Epithelial cell of prostate (primary cell): Measurements from ENCODE around the gene CXXC5.

Experiments used
- DNase-seq: peaks from one replicate; pipeline ENCODE4 v3.0.0-alpha.2; 2011; ENCODE audit warnings: low read depth, low spot score
- H3K27ac ChIP-seq: fragments of 450-650 bp; 2 replicates; pipeline ENCODE4 v1.5.1; 2017; ENCODE audit warnings: mild to moderate bottlenecking

The CXXC5 gene

GRCh38 chr5:139637438-139638089 lies 10.6 kb upstream of the CXXC5 start:
- H3K27ac ChIP-seq = peak overlapping the region; percentile 55
- no peak for DNase-seq

- H3K27ac ChIP-seq = peak overlapping the region; percentile 55
- no peak for DNase-seq
These were observed 9.9 kb upstream of the CXXC5 start for GRCh38 chr5:139638090-139638735.

- H3K27ac ChIP-seq = peak overlapping the region; percentile 55
- DNase-seq = no peak
These were observed 9.2 kb upstream of the CXXC5 start for GRCh38 chr5:139638736-139639618.

- no peak overlapping the region for H3K27ac ChIP-seq
- DNase-seq = no peak
These were observed 8.3 kb upstream of the CXXC5 start for GRCh38 chr5:139639619-139640380.

GRCh38 chr5:139640421-139641115 lies 7.6 kb upstream of the CXXC5 start:
- no peak overlapping the region for H3K27ac ChIP-seq
- no peak for DNase-seq

GRCh38 chr5:139641116-139642080 lies 6.8 kb upstream of the CXXC5 start:
- H3K27ac ChIP-seq = no peak overlapping the region
- DNase-seq = no peak

GRCh38 chr5:139642213-139642612 lies 5.9 kb upstream of the CXXC5 start:
- DNase-seq = no peak
- no peak overlapping the region for H3K27ac ChIP-seq

GRCh38 chr5:139642891-139643871 lies 5.0 kb upstream of the CXXC5 start:
- H3K27ac ChIP-seq = no peak overlapping the region

GRCh38 chr5:139644001-139644456 lies 4.1 kb upstream of the CXXC5 start:
- DNase-seq = no peak
- H3K27ac ChIP-seq = no peak overlapping the region

More at GRCh38 chr5:139642891-139643871, 5.0 kb upstream of the CXXC5 start:
- DNase-seq = no peak

GRCh38 chr5:139644646-139645429 lies 3.3 kb upstream of the CXXC5 start:
- DNase-seq = no peak
- no peak overlapping the region for H3K27ac ChIP-seq

- H3K27ac ChIP-seq = no peak overlapping the region
- no peak for DNase-seq
These were observed 2.7 kb upstream of the CXXC5 start for GRCh38 chr5:139645430-139645871.

GRCh38 chr5:139646111-139646510 lies 2.0 kb upstream of the CXXC5 start:
- no peak for DNase-seq
- no peak overlapping the region for H3K27ac ChIP-seq

GRCh38 chr5:139646912-139647505 lies 1.1 kb upstream of the CXXC5 start:
- DNase-seq = no peak
- H3K27ac ChIP-seq = no peak overlapping the region

GRCh38 chr5:139647506-139648204 lies 494 bp upstream of the CXXC5 start:
- no peak overlapping the region for H3K27ac ChIP-seq
- no peak for DNase-seq
